IPS-18c (cell line): ENCODE measurements around the gene CABCOCO1.

Experiments
- H3K4me3 ChIP-seq: 2 replicates; pipeline ENCODE4 v1.7.0; 2013; ENCODE audit warnings: low read depth, mild to moderate bottlenecking, low read length, moderate library complexity; ENCODE audit not compliant: insufficient read depth
- H3K9me3 ChIP-seq: one replicate; pipeline ENCODE4 v1.6.1; 2013; ENCODE audit warnings: mild to moderate bottlenecking, low read length, moderate library complexity; ENCODE audit not compliant: control insufficient read depth, insufficient read depth

Gene CABCOCO1

GRCh38 chr10:61812052-61812721 is 149.5 kb downstream of the CABCOCO1 start:
- Histone ChIP-seq H3K9me3 (peaks cover 2% of the 10 kb centered on the region), H3K4me3 (no peak overlapping the region)

GRCh38 chr10:61812920-61813319 is 150.2 kb downstream of the CABCOCO1 start:
- Histone ChIP-seq H3K4me3 (no peak overlapping the region), H3K9me3 (peaks cover 2% of the 10 kb centered on the region)

- peaks cover 2% of the 10 kb centered on the region for H3K9me3 ChIP-seq
- H3K4me3 ChIP-seq = no peak overlapping the region
Observed at GRCh38 chr10:61814160-61814559, 151.4 kb downstream of the CABCOCO1 start.

GRCh38 chr10:61815496-61815895 is 152.8 kb downstream of the CABCOCO1 start:
- Histone ChIP-seq H3K4me3 (no peak overlapping the region), H3K9me3 (peaks cover 2% of the 10 kb centered on the region)
